Measurements from ENCODE around the gene DDX41.

Gene DDX41

DNA sequence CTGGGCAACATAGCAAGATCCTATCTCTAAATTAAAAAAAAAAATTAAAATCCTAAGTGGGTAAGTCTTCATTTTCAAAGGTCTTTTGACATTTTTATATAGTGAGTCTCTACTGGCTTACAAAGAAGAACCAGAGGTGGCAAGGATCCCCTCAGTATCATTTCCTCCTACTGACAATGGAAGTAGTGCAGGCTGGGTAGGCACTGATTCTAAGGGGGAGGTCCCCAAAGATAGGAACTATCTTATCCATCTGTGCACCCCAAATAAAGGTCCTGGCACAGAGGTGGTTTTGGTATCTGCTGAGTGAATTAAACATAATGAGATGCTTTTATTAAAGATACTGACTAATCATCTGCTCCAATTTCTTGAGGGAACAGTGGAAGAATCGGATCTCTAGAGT is 33.4 kb upstream of the DDX41 start:
- H3K27ac ChIP-seq (ENCODE audit: low read depth, low read length): no peak overlapping the region
- no peak overlapping the region for H2AK5ac ChIP-seq (ENCODE audit: low read length)
- no peak overlapping the region for H3K4ac ChIP-seq (ENCODE audit: low read depth, low read length)
- H3K4me2 ChIP-seq (ENCODE audit: low read length): no peak overlapping the region
- no peak overlapping the region for H2BK5ac ChIP-seq (ENCODE audit: low read length)
- no peak overlapping the region for H3K56ac ChIP-seq (ENCODE audit: low read length)
- no peak for DNase-seq
- H2BK120ac ChIP-seq (ENCODE audit: low read depth, low read length): no peak overlapping the region
- no peak overlapping the region for H4K5ac ChIP-seq (ENCODE audit: low read length)
- H3K4me3 ChIP-seq (ENCODE audit: low read length): no peak overlapping the region
- peaks cover 9% of the 10 kb centered on the region for H3K4me1 ChIP-seq (ENCODE audit: control insufficient read depth, low read depth, low read length)
- peaks cover 43% of the 10 kb centered on the region for H3K79me1 ChIP-seq (ENCODE audit: low read length)
- H3K18ac ChIP-seq (ENCODE audit: low read length): no peak overlapping the region
- peaks cover 46% of the 10 kb centered on the region for H3K79me2 ChIP-seq (ENCODE audit: control insufficient read depth, insufficient read depth, low read length)
- H2BK15ac ChIP-seq (replicated peaks; ENCODE audit: low read depth): no peak overlapping the region
- no peak overlapping the region for H3K23ac ChIP-seq (ENCODE audit: low read length)
- H4K8ac ChIP-seq (ENCODE audit: low read depth, low read length): no peak overlapping the region
- H3K27me3 ChIP-seq (ENCODE audit: insufficient read depth, low read length, poor library complexity): no peaks in the 10 kb centered on the region
- H3K36me3 ChIP-seq (ENCODE audit: control insufficient read depth, insufficient read depth, low read length): no peaks in the 10 kb centered on the region
- H3K9ac ChIP-seq (ENCODE audit: low read length): no peak overlapping the region
- no CpG with 5 or more reads among the region's 1 CpG for WGBS (ENCODE audit: extremely low coverage, insufficient coverage, low lambda C conversion rate)

DNA sequence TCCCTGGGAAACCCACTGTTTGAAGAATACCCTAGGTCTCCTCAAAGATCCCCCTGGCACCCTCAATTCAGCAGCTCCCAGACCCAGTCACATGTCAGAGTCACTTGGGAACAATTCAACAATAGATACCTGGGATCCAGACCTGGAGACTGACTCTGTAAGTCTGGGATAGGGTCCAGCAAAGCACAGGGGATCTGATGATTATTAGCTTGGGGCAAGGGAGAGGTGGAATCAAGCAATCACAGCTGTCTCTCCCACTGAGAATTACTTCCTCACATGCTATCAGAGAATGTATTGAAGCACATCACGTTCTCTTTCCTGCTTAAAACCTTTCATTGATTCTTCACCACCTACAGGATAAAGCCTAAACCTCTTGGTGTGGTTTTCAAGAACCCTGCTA is 31.7 kb upstream of the DDX41 start:
- Histone ChIP-seq H3K4me3 (ENCODE audit: low read length) (no peak overlapping the region), H3K4me2 (ENCODE audit: low read length) (no peak overlapping the region), H3K79me2 (ENCODE audit: control insufficient read depth, insufficient read depth, low read length) (peaks cover 42% of the 10 kb centered on the region), H3K23ac (ENCODE audit: low read length) (no peak overlapping the region), H2AK5ac (ENCODE audit: low read length) (no peak overlapping the region), H2BK120ac (ENCODE audit: low read depth, low read length) (no peak overlapping the region), H4K5ac (ENCODE audit: low read length) (no peak overlapping the region), H3K9ac (ENCODE audit: low read length) (no peak overlapping the region), H3K27me3 (ENCODE audit: insufficient read depth, low read length, poor library complexity) (no peaks in the 10 kb centered on the region), H2BK15ac (replicated peaks; ENCODE audit: low read depth) (no peak overlapping the region), H3K27ac (ENCODE audit: low read depth, low read length) (no peak overlapping the region), H3K36me3 (ENCODE audit: control insufficient read depth, insufficient read depth, low read length) (no peaks in the 10 kb centered on the region), H3K56ac (ENCODE audit: low read length) (no peak overlapping the region), H4K8ac (ENCODE audit: low read depth, low read length) (no peak overlapping the region), H3K18ac (ENCODE audit: low read length) (no peak overlapping the region), H3K4me1 (ENCODE audit: control insufficient read depth, low read depth, low read length) (peaks cover 9% of the 10 kb centered on the region), H2BK5ac (ENCODE audit: low read length) (no peak overlapping the region), H3K79me1 (ENCODE audit: low read length) (peaks cover 45% of the 10 kb centered on the region), H3K4ac (ENCODE audit: low read depth, low read length) (no peak overlapping the region)
- DNase-seq: no peak
- WGBS (ENCODE audit: extremely low coverage, insufficient coverage, low lambda C conversion rate): no CpG with 5 or more reads among the region's 1 CpG

DNA sequence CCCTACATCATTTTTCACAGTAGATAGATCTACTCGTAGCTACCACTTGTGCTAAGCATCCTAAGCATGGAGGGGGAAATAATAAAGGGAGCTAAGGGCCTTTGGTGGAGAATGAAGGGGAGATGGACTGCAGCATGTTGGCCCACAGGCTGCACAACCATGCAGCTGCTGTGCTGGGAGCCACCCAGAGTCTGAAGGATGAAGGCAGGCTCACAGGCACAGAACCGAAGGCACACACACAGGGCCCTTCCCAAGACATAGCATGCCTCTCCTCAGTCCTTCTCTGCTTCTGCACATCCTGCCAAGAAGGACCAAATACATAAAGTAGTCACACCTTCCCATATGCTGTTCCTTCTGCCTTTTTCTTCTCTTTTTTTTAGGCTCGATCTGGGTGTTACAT is 31.0 kb upstream of the DDX41 start:
- no peak overlapping the region for H3K4me2 ChIP-seq (ENCODE audit: low read length)
- H4K8ac ChIP-seq (ENCODE audit: low read depth, low read length): no peak overlapping the region
- no peak overlapping the region for H2AK5ac ChIP-seq (ENCODE audit: low read length)
- H3K27ac ChIP-seq (ENCODE audit: low read depth, low read length): no peak overlapping the region
- peaks cover 44% of the 10 kb centered on the region for H3K79me1 ChIP-seq (ENCODE audit: low read length)
- no peak overlapping the region for H4K5ac ChIP-seq (ENCODE audit: low read length)
- no peak overlapping the region for H3K56ac ChIP-seq (ENCODE audit: low read length)
- H3K36me3 ChIP-seq (ENCODE audit: control insufficient read depth, insufficient read depth, low read length): no peaks in the 10 kb centered on the region
- H3K27me3 ChIP-seq (ENCODE audit: insufficient read depth, low read length, poor library complexity): no peaks in the 10 kb centered on the region
- no peak overlapping the region for H3K18ac ChIP-seq (ENCODE audit: low read length)
- H3K79me2 ChIP-seq (ENCODE audit: control insufficient read depth, insufficient read depth, low read length): peaks cover 40% of the 10 kb centered on the region
- no peak overlapping the region for H2BK15ac ChIP-seq (replicated peaks; ENCODE audit: low read depth)
- H2BK120ac ChIP-seq (ENCODE audit: low read depth, low read length): no peak overlapping the region
- H3K9ac ChIP-seq (ENCODE audit: low read length): no peak overlapping the region
- H2BK5ac ChIP-seq (ENCODE audit: low read length): no peak overlapping the region
- WGBS (ENCODE audit: extremely low coverage, insufficient coverage, low lambda C conversion rate): no CpG with 5 or more reads among the region's 3 CpGs
- no peak overlapping the region for H3K4ac ChIP-seq (ENCODE audit: low read depth, low read length)
- no peak overlapping the region for H3K4me3 ChIP-seq (ENCODE audit: low read length)
- peaks cover 3% of the 10 kb centered on the region for H3K4me1 ChIP-seq (ENCODE audit: control insufficient read depth, low read depth, low read length)
- DNase-seq: no peak
- H3K23ac ChIP-seq (ENCODE audit: low read length): no peak overlapping the region

DNA sequence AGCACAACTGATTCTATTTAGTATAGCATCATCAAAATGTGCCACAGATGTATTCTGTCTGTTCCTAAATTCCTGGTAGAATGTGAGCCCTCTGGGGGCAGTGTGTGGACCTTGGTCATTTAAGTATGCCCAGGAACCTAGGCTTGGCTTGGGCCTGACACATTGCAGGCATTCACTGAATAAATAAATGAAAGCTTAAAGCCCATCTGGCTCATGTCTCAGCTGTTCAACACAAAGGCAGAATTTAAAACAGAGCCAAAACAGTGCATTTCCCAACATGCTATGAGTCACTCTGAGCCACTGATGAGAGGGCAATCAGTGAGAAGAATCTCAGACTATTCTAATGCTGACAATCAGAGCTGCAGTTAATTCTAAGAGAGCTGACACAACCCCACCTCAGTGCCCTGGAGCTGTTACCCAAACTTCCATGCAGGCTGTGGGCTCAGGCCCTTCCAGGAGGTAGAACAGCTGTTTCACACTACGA is 29.5 kb upstream of the DDX41 start:
- Histone ChIP-seq H2AK5ac (ENCODE audit: low read length) (no peak overlapping the region), H2BK120ac (ENCODE audit: low read depth, low read length) (no peak overlapping the region), H2BK5ac (ENCODE audit: low read length) (no peak overlapping the region), H3K4me3 (ENCODE audit: low read length) (no peak overlapping the region), H3K4me2 (ENCODE audit: low read length) (no peak overlapping the region), H3K4me1 (ENCODE audit: control insufficient read depth, low read depth, low read length) (peaks cover 3% of the 10 kb centered on the region), H3K27ac (ENCODE audit: low read depth, low read length) (peak overlapping the region; percentile 13), H3K4ac (ENCODE audit: low read depth, low read length) (no peak overlapping the region), H3K79me1 (ENCODE audit: low read length) (peaks cover 39% of the 10 kb centered on the region), H4K8ac (ENCODE audit: low read depth, low read length) (no peak overlapping the region), H3K18ac (ENCODE audit: low read length) (peak overlapping the region; percentile 4), H3K23ac (ENCODE audit: low read length) (no peak overlapping the region), H3K79me2 (ENCODE audit: control insufficient read depth, insufficient read depth, low read length) (peaks cover 32% of the 10 kb centered on the region), H3K27me3 (ENCODE audit: insufficient read depth, low read length, poor library complexity) (no peaks in the 10 kb centered on the region), H3K36me3 (ENCODE audit: control insufficient read depth, insufficient read depth, low read length) (peaks cover 2% of the 10 kb centered on the region), H3K9ac (ENCODE audit: low read length) (no peak overlapping the region), H4K5ac (ENCODE audit: low read length) (no peak overlapping the region), H2BK15ac (replicated peaks; ENCODE audit: low read depth) (no peak overlapping the region), H3K56ac (ENCODE audit: low read length) (no peak overlapping the region)
- peak; percentile 77 for DNase-seq
- no CpG with 5 or more reads among the region's 1 CpG for WGBS (ENCODE audit: extremely low coverage, insufficient coverage, low lambda C conversion rate)

DNA sequence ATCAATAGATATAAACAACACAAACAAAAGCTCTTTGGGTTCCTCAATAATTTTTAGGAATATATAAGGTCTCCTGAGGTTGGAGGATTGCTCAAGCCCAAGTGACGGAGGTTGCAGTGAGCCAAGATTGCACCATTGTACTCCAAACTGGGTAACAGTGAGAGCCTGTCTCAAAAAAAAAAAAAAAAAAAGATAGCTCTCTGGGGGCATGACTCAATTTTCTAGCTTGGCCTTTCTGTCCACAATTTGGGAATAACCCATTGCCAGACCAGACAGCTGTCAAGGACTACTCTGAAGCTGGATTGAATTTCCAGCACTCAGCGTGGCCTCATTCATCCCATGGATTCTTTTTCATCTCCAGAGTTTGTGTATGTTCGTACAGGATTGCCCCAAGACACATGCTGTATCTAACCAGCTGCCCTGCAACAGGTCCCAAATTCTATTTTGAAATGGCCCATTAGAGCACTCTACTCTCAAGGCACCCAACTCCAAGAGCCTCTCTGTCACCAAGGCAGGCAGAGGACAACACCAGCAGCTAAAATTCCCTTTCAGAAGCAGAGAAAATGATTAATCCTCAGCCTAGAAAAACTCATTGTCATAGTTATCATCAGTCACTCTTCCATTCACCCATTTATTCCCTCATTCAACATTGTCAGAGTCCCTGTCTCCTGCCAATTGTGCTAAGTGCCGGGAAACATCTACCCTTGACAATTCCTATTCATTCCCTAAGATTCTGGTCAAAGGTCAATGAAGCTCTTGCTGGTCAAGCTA is 28.9 kb upstream of the DDX41 start:
- H2AK5ac ChIP-seq (ENCODE audit: low read length): no peak overlapping the region
- peak overlapping the region; percentile 57 for H3K18ac ChIP-seq (ENCODE audit: low read length)
- no peak overlapping the region for H2BK120ac ChIP-seq (ENCODE audit: low read depth, low read length)
- peaks cover 3% of the 10 kb centered on the region for H3K4me1 ChIP-seq (ENCODE audit: control insufficient read depth, low read depth, low read length)
- H4K5ac ChIP-seq (ENCODE audit: low read length): no peak overlapping the region
- peaks cover 2% of the 10 kb centered on the region for H3K36me3 ChIP-seq (ENCODE audit: control insufficient read depth, insufficient read depth, low read length)
- no CpG with 5 or more reads among the region's 4 CpGs for WGBS (ENCODE audit: extremely low coverage, insufficient coverage, low lambda C conversion rate)
- peaks cover 41% of the 10 kb centered on the region for H3K79me1 ChIP-seq (ENCODE audit: low read length)
- H3K9ac ChIP-seq (ENCODE audit: low read length): no peak overlapping the region
- no peak overlapping the region for H4K8ac ChIP-seq (ENCODE audit: low read depth, low read length)
- H3K27me3 ChIP-seq (ENCODE audit: insufficient read depth, low read length, poor library complexity): no peaks in the 10 kb centered on the region
- H3K4me2 ChIP-seq (ENCODE audit: low read length): no peak overlapping the region
- DNase-seq: no peak
- H3K56ac ChIP-seq (ENCODE audit: low read length): no peak overlapping the region
- no peak overlapping the region for H3K4me3 ChIP-seq (ENCODE audit: low read length)
- H3K23ac ChIP-seq (ENCODE audit: low read length): no peak overlapping the region
- H3K27ac ChIP-seq (ENCODE audit: low read depth, low read length): peak overlapping the region; percentile 13
- H3K4ac ChIP-seq (ENCODE audit: low read depth, low read length): no peak overlapping the region
- no peak overlapping the region for H2BK5ac ChIP-seq (ENCODE audit: low read length)
- peaks cover 31% of the 10 kb centered on the region for H3K79me2 ChIP-seq (ENCODE audit: control insufficient read depth, insufficient read depth, low read length)
- no peak overlapping the region for H2BK15ac ChIP-seq (replicated peaks; ENCODE audit: low read depth)

Measured in mesendoderm (in vitro differentiated cells).